OCI-LY1 (cell line): Measurements from ENCODE around the gene FAM83E.

Experiments
- H2AFZ ChIP-seq: fragments of 200-600 bp; sonication (generic), shearing (Covaris generic); 2 replicates; pipeline ENCODE4 v1.6.0; 2014; ENCODE audit warnings: antibody characterized with exemption, mild to moderate bottlenecking, low read length
- H3F3A ChIP-seq: fragments of 200-600 bp; sonication (generic), shearing (Covaris generic); 2 replicates; pipeline ENCODE4 v1.6.0; 2014; ENCODE audit warnings: mild to moderate bottlenecking, antibody characterized with exemption, low read length, moderate library complexity; ENCODE audit not compliant: insufficient read depth
- H3K27ac ChIP-seq: fragments of 200-600 bp; sonication (generic); 2 replicates; pipeline ENCODE4 v1.5.1; 2014; ENCODE audit warnings: low read length, mixed run types, mild to moderate bottlenecking, low read depth; ENCODE audit not compliant: poor library complexity, severe bottlenecking
- H3K27me3 ChIP-seq: fragments of 200-600 bp; sonication (generic); 2 replicates; pipeline ENCODE4 v1.6.0; 2014; ENCODE audit warnings: antibody characterized with exemption, mild to moderate bottlenecking, low read length, moderate library complexity; ENCODE audit not compliant: insufficient read depth
- H3K36me3 ChIP-seq: fragments of 200-600 bp; sonication (generic); 2 replicates; pipeline ENCODE4 v1.6.1; 2014; ENCODE audit warnings: mild to moderate bottlenecking, antibody characterized with exemption, low read length, moderate library complexity, mixed read lengths; ENCODE audit not compliant: insufficient read depth
- H3K4me1 ChIP-seq: fragments of 200-600 bp; sonication (generic); 2 replicates; pipeline ENCODE4 v1.5.1; 2014; ENCODE audit warnings: mild to moderate bottlenecking, low read length, moderate library complexity; ENCODE audit not compliant: insufficient read depth, severe bottlenecking
- H3K4me2 ChIP-seq: fragments of 200-600 bp; sonication (generic), shearing (Covaris generic); 2 replicates; pipeline ENCODE4 v1.6.1; 2014; ENCODE audit warnings: low read length
- H3K4me3 ChIP-seq: fragments of 200-600 bp; sonication (generic); 2 replicates; pipeline ENCODE4 v1.5.1; 2014; ENCODE audit warnings: low read length, low read depth, mild to moderate bottlenecking, mixed read lengths; ENCODE audit not compliant: poor library complexity, severe bottlenecking
- H3K79me2 ChIP-seq: fragments of 200-600 bp; shearing (Covaris generic); 2 replicates; pipeline ENCODE4 v1.6.1; 2016; ENCODE audit warnings: mixed run types, low read length, mixed read lengths; ENCODE audit not compliant: insufficient read depth
- H3K9ac ChIP-seq: fragments of 200-600 bp; sonication (generic), shearing (Covaris generic); 2 replicates; pipeline ENCODE4 v1.6.1; 2014; ENCODE audit warnings: mild to moderate bottlenecking, low read length, mixed read lengths
- H3K9me2 ChIP-seq: fragments of 200-600 bp; sonication (generic), shearing (Covaris generic); 2 replicates; pipeline ENCODE4 v1.6.1; 2014; ENCODE audit warnings: low read depth, mild to moderate bottlenecking, low read length, mixed read lengths
- H3K9me3 ChIP-seq: fragments of 200-600 bp; shearing (Covaris generic); 2 replicates; pipeline ENCODE4 v1.6.1; 2014; ENCODE audit warnings: low read length, mixed read lengths
- H4K20me1 ChIP-seq: fragments of 200-600 bp; sonication (generic), shearing (Covaris generic); 2 replicates; pipeline ENCODE4 v1.6.0; 2016; ENCODE audit warnings: mild to moderate bottlenecking, low read length; ENCODE audit not compliant: insufficient read depth
- EZH2 ChIP-seq: fragments of 200-600 bp; sonication (generic), shearing (Covaris generic); IDR thresholded peaks from 2 replicates; pipeline ENCODE4 v1.8.0; 2017; ENCODE audit warnings: borderline replicate concordance, mixed run types, mild to moderate bottlenecking, antibody characterized with exemption, low read length, moderate library complexity, mixed read lengths
- TF ChIP-seq, protein P1 (sequence below): fragments of 200-600 bp; sonication (generic), shearing (Covaris generic); IDR thresholded peaks from 2 replicates; pipeline ENCODE4 v1.5.1; 2017; ENCODE audit warnings: mild to moderate bottlenecking, antibody characterized with exemption, low read length, moderate library complexity, mixed read lengths

Gene FAM83E

GRCh38 chr19:48624791-48625723 lies 10.2 kb upstream of the FAM83E start:
- peaks cover 9% of the 10 kb centered on the region for H3K36me3 ChIP-seq
- H2AFZ ChIP-seq = no peak overlapping the region
- H3K4me1 ChIP-seq = peaks cover 35% of the 10 kb centered on the region
- H3K4me3 ChIP-seq = peak overlapping the region; percentile 85
- H3K9ac ChIP-seq = peak overlapping the region; percentile 93
- peak overlapping the region; percentile 88 for H3K4me2 ChIP-seq
- H3K79me2 ChIP-seq = no peaks in the 10 kb centered on the region
- H3K9me3 ChIP-seq = no peaks in the 10 kb centered on the region
- H3F3A ChIP-seq = no peaks in the 10 kb centered on the region
- no peaks in the 10 kb centered on the region for H4K20me1 ChIP-seq
- no peak for TF ChIP-seq EZH2
- TF ChIP-seq, protein P1, sequence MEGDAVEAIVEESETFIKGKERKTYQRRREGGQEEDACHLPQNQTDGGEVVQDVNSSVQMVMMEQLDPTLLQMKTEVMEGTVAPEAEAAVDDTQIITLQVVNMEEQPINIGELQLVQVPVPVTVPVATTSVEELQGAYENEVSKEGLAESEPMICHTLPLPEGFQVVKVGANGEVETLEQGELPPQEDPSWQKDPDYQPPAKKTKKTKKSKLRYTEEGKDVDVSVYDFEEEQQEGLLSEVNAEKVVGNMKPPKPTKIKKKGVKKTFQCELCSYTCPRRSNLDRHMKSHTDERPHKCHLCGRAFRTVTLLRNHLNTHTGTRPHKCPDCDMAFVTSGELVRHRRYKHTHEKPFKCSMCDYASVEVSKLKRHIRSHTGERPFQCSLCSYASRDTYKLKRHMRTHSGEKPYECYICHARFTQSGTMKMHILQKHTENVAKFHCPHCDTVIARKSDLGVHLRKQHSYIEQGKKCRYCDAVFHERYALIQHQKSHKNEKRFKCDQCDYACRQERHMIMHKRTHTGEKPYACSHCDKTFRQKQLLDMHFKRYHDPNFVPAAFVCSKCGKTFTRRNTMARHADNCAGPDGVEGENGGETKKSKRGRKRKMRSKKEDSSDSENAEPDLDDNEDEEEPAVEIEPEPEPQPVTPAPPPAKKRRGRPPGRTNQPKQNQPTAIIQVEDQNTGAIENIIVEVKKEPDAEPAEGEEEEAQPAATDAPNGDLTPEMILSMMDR = no peak
- H3K27me3 ChIP-seq = no peaks in the 10 kb centered on the region
- peak overlapping the region; percentile 59 for H3K27ac ChIP-seq
- H3K9me2 ChIP-seq = no peaks in the 10 kb centered on the region

DNA sequence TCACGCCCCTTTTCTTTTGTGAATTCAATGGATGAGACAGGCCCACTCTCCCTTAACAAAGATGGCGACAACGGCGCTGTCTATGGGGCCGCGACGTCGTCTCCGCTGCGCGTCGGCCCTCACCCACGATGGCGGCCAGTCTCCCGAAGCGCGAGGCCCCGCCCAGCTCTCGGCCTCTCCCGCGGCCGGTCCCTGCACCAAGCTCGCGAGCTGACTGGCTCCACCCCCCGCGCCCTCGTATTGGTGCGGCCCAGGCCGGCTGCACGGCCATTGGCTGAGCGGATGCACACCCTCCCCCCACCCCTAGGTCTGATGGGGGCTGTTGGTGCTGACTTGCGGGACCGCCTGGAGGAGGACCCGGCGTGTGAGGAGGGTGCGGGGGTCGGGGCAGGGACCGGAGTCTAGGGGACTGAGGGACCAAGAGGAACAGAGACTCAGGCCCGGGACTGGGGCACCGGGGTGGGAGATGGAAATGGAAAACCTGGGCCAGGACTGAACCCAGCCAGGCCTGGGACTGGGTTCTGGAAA lies 9.3 kb upstream of the FAM83E start:
- Histone ChIP-seq H3K27me3 (no peaks in the 10 kb centered on the region), H3K9me3 (no peaks in the 10 kb centered on the region), H3K4me2 (peak overlapping the region; percentile 88), H3F3A (no peaks in the 10 kb centered on the region), H3K79me2 (no peaks in the 10 kb centered on the region), H3K9ac (peak overlapping the region; percentile 93), H3K36me3 (no peaks in the 10 kb centered on the region), H3K27ac (peak overlapping the region; percentile 59), H4K20me1 (no peaks in the 10 kb centered on the region), H2AFZ (no peak overlapping the region), H3K4me3 (peak overlapping the region; percentile 85), H3K4me1 (peaks cover 41% of the 10 kb centered on the region), H3K9me2 (no peaks in the 10 kb centered on the region)
- TF ChIP-seq, protein P1 = no peak
- TF ChIP-seq EZH2 = no peak

GRCh38 chr19:48623556-48624066 lies 8.7 kb upstream of the FAM83E start:
- TF ChIP-seq, protein P1 = no peak
- TF ChIP-seq EZH2 = no peak
- Histone ChIP-seq H3K4me3 (peak overlapping the region; percentile 85), H3K4me2 (peak overlapping the region; percentile 88), H3K4me1 (peaks cover 41% of the 10 kb centered on the region), H3K27me3 (no peaks in the 10 kb centered on the region), H3K9me2 (no peaks in the 10 kb centered on the region), H3F3A (no peaks in the 10 kb centered on the region), H3K27ac (peak overlapping the region; percentile 51), H3K79me2 (peaks cover 3% of the 10 kb centered on the region), H3K9ac (peak overlapping the region; percentile 71), H4K20me1 (no peaks in the 10 kb centered on the region), H3K36me3 (peaks cover under 1% of the 10 kb centered on the region; the same call in 1 of the 2 replicates), H2AFZ (no peak overlapping the region), H3K9me3 (no peaks in the 10 kb centered on the region)
